ENCODE measurements around the gene WNK4.

The WNK4 gene

DNA sequence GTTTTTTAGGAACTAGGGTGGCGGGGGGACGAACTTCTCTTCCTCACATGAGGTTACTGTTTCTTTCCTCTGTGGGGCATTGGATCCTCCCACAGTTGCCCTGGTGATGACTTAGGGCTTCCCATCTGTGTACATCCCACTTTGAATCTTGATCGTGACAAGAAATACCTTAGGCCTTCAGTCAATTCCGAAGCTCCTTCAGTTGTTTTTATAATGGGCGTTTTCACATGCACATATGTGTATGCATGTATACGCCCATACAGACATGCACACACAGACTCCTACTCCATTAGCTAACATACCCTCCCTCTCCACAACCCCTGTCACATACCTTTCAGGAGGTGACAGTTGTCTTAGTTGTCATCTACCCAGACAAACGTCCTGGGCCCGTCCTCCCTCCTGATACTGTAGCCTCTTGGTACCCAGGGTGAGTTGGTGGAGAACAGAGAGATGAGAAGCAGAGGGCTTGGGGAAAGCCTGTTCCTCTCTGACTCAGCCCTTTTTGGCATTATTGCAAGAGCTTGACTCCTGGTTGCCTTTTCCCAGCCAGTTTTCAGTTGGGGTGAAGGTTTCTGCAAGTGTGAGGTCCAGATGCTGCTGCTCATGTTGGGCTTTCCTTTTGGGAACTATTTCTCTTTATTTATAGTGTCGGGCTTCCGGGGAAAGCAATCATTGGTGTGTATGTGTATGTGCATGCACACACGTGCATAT lies 61.7 kb downstream of the WNK4 start:
- DNase-seq: no peak

GRCh38 chr17:42843358-42843934 lies 63.0 kb downstream of the WNK4 start:
- peak; percentile 79 to 87 for DNase-seq

DNA sequence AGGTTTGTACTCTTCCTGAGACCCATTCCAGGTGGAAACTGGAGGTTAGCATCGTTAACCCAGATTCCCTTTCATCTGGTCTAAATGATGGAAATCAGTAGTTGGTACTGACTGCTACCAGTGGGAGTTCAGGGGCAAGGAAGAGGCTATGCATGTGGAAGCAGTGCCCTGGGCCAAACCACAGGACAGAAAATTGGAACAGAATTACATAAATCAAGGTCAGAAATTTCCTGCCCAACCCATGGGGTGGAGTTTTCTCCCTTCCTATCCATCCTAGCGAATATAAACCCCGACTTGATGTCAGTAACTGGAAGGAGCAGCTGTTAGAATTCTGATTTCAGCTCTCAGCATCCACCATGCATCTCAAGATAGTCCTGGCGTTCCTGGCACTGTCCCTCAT lies 63.9 kb downstream of the WNK4 start, which contains the start of gene AOC2:
Gene AOC2 (plus strand): TSS at position 310 of the 400 bp plus-strand sequence. CDS start 47 bp downstream, at position 357.
- no peak for DNase-seq

GRCh38 chr17:42844761-42845555 lies 64.5 kb downstream of the WNK4 start:
- no peak for DNase-seq

- DNase-seq: no peak
Measured at GRCh38 chr17:42845556-42845917, 65.1 kb downstream of the WNK4 start.

DNA sequence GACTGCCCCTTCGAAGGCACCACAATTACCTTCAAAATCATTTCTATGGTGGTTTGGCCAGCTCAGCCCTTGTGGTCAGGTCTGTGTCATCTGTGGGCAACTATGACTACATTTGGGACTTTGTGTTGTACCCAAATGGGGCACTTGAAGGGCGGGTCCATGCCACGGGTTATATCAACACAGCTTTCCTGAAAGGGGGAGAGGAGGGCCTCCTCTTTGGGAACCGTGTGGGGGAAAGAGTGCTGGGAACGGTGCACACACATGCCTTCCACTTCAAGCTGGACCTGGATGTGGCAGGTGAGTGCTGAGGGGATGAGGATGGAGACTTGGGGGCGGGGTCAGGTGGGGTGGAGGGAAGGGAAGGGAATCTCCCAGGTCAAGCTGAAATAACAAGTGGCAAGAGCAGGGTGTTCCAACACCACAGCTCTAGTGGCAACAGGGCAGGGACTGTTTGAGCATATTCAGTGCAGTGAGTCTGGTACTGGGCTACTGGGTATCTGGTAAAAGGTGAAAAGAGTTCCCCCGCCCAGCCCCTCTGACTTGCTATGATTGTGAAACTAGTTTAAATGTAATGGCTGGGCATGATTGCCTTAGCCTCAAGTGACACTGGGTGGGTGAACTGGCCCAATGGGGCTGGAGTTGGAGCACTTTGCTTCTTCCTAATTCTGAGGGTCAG lies 65.6 kb downstream of the WNK4 start:
- no peak for DNase-seq

All from Kasumi-1 (cell line).